Anterior cingulate cortex (tissue), 58 donors: Measurements from ENCODE around the gene HYAL3.
"Not testable (repeated sequence)": the region's sequence is repeated elsewhere in the genome, so short reads cannot be mapped to it uniquely, and the experiment has no call there.

Experiments used
- DNase-seq, 58 donors: peaks; one replicate each; lab custom pipeline; 2025; lab: John Stamatoyannopoulos, UW

The HYAL3 gene

DNA sequence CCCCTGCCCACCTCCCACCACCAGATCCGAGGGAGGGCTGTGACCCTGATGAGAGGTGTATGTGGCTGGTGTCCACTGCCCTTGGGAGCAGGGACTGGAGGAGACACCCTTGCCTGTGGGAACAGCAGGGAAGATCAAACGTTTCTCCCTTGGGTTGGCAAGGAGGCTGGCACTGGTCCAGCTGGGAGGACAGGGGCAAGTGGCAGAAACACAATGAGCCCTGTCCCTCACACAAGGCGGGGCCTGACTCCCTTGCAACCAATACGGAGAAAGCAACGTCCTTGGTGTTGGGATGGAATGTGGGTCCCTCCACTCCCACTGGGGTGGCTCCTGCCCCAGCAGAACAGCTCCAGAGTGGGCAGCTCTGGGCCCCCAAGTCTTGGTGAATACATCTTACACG lies 18.1 kb upstream of the HYAL3 start:
- DNase-seq: peak in 1 of 58 donors; percentile 25

DNA sequence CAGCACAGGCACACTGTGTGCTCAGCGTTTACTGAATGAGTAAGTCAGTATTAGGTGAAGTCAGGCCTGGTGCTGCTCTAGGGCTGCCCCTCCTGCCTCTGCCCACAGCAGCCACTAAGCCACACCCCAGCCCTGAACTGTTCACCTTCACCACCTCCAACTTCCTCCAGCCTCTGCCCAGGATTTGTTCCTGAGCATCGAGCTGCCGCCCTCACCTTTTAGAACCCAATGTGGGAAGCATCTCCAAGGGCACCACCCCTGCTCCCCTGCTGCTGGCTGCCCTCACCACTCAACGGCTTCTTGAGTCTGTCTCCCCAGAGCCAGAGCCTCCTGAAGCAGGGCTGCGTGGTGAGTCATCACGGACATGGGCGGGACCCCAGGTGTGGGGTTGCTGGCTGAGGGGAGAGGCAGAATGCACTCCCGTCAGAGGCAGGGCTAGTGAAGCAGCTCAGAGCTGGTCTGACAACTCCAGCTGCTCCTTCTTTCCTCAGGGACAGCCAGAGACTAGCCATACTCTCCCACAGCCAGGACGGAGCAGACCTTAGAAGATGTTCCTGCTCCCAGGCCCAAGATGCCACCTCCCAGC lies 17.5 kb upstream of the HYAL3 start:
- no peak for DNase-seq

DNA sequence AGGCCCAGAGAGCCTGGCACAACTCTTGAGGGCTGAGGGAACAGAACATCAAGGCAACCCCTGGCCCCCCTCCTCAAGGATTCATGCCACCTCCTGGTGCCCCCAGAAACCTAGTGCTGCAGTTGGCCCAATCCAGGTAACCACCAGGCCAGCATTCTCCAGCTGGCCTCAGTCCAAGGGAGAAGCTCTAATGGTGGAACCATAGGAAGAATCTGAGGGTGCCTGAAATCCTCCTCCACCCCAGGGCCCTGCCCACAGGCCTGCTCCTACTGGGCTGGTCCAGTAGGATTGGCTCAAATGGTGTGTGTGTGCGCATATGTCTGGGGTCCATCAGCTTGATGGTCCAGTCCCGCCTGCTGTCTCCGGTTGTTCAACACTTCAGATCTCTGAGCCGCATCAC lies 15.6 kb upstream of the HYAL3 start:
- no peak for DNase-seq

DNA sequence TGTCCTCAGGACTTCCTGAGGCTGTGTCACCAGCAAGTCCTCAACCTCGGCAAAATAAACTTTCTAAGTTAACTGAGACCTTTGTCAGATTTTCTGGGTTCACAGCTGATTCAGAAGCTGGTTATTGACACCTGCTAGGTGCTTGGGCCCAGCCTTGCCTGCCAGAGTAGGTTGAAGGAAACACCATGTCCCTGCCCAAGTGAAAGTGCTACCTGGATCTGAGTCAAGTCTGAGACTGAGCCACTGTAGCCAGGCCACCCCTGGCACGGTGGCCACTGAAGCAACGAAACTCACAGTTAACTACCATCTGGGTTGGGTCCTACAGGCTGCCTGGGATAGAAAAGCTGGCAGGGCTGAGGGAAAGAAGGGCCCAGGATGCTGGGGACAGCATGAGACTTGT lies 15.1 kb upstream of the HYAL3 start:
- no peak for DNase-seq

DNA sequence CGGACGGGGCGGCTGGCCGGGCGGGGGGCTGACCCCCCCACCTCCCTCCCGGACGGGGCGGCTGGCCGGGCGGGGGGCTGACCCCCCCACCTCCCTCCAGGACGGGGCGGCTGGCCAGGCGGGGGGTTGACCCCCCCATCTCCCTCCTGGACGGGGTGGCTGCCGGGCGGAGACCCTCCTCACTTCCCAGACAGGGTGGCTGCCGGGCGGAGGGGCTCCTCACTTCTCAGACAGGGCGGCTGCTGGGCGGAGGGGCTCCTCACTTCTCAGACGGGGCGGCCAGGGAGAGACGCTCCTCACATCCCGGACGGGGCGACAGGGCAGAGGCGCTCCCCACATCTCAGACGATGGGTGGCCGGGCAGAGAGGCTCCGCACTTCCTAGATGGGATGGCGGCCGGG lies 12.8 kb upstream of the HYAL3 start:
- DNase-seq: not testable (repeated sequence)

DNA sequence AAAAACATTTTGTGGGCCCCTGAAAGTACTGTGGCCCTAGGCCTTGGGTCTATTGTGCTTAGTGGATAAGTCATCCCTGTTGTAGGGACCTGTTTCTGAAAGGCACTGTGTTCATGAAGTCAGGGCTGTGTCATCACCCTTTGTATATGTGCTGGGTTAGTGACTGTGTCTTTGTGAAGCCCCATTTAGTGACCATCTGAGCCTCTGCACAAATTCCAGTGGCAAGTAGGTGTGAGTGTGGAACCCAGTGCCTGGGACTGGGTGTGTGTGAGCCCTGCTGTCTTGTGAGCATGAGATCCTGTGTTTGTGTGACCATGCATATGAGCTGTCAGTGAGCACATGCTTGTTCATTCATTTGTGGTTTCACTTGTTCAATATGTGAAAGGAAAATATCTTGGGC lies 5.4 kb upstream of the HYAL3 start:
- no peak for DNase-seq

DNA sequence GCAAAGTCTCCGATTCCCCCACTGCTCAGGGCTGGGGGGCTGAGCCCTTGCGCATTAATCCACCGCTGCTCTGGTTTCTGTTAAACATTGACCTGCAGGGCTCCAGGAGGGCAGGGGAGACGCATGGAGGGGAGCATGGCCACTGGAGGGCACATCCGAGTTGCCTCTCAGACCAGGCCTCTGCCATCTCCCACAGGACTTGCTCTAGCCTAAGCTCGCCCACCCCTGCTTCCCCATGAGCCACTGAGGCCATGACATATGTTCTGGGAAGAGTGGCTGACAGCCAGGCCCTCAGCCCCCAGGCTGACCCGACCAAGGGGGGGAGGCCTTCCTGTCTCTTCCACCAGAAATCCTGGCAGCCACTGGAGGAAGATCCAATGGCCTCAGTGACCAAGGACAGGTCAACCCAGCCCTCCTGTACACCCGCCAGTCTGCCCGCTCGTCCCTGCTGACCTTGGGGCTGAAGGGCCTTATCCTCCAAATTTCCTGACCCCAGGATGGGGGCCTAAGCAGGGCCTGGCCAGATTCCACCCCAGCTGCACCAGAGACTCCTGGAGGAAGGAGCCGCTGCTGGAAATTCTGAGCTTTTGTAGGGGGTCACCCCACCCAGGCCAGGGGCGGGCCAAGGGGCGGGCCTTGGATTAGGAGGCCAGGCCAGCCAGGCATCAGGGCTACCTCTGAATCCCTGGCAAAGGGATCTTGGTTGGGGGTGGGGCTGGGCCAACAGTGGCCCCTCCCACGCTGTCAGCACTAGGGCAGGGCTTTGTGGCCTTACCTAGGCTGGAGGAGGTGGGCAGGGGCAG lies 4.0 kb upstream of the HYAL3 start, which contains the start of gene HYAL1:
TSS of gene HYAL1 (minus strand) at position 562 of the 803 bp plus-strand sequence. CDS start 618 bp downstream, outside the sequence.
- DNase-seq: no peak

DNA sequence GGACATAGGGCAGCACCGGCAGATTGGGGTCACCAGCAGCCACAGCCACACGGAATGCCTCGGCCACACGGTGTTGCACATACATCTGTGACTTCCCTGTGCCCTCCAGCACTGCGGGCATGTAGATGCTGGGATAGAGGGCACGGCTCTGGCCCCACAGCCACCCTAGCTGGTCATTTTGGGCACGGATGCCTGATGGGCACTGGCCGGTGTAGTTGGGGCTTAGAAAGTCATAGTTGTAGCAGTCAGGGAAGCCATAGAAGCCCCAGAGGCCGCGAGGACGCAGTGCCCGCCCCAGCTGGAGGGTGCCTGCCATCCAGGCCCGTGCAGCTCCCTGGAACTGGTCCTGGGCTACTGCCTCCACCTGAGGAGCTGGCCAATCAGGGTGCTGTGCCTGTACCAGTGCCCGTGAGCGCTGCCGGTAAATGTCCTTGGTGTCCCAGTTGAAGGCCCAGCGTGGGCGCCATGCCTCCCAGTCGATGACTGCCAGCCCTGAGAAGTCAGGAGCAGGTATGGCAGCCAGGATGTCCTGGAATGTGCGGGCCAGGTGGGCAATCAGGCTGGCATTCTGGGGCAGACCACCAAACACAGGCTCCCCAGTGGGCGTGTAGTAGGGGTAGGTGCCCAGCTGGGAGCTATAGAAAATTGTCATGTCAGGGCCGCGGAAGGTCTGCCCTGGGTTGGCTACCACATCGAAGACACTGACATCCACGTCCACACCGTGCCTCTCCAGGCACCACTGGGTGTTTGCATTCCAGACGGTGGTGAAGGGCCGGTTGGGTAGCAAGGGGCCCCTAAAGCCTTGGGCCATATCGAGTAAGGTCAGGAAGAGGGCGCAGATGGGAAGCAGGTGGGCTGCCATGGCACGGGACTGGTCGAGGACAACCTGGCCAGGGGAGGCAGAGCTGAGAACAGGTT lies 3.1 kb upstream of the HYAL3 start:
- no peak for DNase-seq

DNA sequence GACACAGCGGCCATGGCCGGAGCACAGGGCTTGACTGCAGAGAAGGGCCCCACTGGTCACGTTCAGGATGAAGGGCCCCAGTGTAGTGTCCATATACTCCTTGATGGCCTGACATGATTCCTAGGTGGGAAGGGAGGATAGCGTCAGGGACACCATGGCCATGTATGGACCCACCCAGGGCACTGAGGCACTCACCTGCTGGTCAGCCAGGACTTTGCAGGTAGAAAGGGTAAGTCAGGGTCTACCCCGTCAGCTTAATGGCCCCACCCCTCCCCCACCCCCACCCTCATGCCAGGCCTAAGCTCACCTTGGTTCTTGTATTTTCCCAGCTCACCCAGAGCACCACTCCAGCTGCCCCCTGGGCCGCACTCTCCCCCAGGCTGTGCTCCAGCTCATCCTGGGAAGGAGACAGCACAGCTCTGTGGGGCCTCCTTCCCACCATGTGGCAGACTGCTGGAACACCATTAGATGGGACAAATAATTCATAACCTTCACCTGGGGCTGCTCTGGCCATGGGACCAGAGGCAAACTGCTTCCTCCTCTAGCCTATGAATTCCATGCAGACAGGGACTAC lies 1.6 kb upstream of the HYAL3 start:
- DNase-seq: no peak

DNA sequence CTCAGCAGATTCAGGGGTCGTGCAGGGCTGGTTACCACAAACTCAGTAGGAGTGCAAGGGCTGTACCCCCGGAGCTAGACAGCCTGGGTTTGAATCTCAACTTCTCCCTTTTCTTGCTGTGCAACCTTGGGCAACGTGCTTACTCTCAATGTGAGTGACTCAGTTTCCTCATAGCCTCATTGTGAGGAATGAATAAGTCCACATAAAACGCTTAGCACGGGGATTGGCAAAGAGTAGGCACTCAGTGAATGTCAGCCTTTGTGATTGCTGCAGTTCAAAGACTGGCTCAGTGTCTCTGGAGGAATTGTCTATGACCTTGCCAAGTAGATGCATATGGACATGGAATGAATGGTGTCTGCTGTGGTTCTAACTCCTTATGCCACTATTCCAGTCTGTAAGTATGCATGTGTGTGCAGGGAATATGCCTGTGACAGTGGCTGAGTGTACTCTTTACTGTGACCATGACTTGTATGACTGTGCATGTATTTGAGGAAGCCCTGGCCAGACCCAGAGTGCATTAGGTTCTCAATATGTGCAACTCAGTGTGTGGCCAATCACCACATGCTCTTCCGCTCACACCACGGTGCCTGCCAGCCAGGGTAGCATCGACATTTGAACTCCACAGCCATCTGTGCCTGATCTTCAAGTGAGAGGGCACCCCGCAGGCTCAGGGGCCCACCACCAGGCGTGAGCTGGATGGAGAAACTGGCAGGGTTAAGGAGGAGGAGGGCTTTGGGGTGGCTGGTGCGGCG lies 900 bp upstream of the HYAL3 start:
- peak in 32 of 58 donors; percentile 30 to 84 (median 68) for DNase-seq

DNA sequence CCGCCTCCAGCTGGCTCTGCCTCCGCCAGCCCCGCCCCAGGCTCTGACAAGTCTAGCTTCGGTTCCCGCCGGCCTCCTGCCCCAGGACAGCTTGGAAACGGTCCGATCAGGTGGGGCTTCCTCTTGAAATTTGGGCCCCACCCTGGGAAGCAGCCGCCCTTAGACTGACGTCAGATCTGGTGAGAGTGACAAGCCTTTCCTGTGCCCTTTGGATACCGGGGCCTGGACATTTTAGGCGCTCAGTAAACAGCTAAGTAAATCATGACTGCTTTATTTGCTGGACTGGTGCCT lies 378 bp upstream of the HYAL3 start:
- DNase-seq: no peak

DNA sequence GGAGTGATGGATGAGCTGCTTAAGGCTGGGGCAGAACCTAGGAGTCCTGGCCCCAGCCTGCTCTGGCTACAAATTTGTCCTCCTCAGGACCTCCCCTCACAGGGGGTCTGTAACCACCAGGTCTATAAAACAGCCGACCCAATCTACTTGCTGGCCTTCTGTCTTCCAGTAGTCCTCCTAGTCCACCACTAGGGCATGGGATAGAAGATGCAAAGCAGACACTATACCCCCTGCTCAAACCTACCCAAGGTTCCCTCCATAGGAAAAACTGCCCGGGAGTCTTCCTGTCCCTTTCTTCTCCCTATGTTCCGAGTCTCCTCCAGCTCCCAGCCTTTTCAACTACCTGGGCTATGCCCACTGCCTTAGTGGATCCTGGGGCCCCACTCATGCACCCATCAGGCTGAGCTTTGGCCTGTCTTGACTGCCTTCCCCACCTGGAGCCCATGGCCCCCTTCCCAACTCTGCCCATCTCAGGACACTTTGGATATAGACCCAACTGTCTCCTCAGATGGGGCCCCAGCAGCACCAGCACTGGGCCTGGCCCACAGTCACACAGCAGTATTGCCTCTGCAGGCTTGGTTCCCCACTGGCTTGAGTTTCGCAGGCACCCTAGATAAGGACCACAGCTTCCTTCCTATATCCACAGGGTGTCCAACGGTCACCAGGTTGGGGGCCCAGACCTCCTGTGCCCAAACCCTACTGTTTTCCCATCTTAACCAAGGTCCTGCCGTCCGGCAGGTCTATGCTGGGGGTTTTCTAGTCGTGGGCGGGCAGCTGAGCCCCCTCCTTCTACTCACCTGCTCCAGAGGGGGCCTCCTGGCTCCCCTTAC lies 1.1 kb downstream of the HYAL3 start:
- no peak for DNase-seq

DNA sequence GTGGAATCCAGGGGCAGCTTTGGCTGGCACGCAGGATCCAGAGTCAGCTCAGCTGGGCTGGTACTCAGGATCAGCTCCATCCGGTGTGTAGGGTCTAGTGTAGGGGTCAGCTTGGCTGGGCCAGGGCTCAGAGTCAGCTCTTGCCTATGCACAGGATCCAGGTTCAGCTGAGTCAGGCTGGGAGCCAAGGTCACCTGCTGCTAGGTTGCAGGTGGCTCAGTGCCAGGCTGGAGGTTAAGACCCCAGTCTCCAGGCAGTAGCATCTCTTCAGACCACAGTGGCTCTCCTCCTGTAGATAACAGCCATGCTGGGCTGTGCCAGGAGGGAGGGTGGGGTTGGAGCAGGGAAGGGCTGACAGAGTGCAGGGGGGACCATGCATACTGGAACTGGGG lies 1.8 kb downstream of the HYAL3 start:
- no peak for DNase-seq

DNA sequence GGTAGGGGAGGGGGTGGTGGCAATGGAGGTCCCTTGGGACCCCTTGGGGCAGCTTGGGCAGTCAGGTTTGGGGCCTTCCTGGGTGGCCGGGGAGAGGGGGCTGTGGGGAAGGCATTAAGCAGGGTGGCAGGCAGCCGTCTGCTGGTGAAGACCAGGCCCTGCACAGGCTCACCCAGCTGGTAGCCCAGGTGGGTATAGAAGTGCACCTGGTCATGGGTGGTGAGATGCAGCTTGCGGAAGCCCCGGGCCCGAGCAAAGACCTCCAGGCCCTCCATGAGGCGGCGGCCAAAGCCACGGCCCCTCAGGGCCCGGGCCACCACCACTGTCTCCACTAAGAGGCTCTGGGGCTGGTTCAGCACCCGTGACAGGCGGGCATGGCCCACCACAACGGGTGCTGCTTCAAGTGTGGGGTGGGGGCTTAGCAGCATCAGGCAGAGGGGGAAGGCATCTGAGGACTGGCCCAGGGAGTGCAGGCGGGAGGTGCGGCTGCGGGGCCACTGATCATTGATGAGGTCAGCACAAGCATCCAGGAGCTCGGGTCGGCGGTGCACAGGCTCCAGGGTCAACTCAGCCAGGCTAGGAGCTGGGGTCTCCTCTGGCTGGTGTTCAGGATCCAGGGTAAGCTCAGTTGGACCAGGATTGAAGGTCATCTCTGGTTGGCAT lies 2.4 kb downstream of the HYAL3 start:
- DNase-seq: no peak

DNA sequence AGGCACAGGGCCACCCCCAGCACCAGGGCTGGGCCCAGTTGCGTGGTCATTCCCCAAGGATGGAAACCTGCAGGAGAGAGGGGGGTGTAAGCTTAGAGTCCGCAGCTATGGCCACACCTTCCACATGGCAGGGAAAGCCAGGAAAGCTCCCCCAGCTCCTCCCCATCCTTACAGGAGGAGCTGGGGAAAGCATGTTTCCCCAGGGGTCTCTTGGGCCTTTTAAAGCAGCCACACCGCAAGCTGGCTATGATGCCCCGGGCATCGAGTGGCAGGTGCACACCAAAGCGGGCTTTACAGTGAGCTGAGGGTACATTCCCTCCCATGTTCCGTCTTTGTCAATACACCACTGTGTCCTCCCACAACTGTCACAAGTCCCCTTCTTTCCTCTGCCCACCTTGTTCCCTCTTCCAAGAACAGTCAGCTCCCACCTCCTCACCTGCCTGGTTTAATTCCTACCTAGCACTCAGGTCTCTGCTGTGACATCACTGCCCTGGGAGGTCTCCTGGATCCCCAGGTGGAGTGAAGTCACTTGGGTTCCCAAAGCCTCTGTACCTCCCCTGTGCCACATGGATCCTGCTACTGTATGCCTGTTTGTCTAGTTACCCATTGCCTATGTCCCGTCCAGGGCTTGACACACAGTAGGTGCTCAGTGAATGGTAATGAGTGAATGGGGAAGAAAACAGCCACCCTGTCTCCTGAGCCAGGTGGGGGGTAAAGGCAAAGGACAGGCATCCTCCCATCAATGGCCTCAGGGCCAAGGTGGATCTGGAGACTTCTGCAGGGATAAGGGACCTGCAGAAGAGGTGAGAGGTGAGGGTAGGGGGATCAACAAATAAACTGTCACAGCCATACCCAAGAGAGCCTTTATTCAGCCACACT lies 3.4 kb downstream of the HYAL3 start:
- DNase-seq: no peak

DNA sequence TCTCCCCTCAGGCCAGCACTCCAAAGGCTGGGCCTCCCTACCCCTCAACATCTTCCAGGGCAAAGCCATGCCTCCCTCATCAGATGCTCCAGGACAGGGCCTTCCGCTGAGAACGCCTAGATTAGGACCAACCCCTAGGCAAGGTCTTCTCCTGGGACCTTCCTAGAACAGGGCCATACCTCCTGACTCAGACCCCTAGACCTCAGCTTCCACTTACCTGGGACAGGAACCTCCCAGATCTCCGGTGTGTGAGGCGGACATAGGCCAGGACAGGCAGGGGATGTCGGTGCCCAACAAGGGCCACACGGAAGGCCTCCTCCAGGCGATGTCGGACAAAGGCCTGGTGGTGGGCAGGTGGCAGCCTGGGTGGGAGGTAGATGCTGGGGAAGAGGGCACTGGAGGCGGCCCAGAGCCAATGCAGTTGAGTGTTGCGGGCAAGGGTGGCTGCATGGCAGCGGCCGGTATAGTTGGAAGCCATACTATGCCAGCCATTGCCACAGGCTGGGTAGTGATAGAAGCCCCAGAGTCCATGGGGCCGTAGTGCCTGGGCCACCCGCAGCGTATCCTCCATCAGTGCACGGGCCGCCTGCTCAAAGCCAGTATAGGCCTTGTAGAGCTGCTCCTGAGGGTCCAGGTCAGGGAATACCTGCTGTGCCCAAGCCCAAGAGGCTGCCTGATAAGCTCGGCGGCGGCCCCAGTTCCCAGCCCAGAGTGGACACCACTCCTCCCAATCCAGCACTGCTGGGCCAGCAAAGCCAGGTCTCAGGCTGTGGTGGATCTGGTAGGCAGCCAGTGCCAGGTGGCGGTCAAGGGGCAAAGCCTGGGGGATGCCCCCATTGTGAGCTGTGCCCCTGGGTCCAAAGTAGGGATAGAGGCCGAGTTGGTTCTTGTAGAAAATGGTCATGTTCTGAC lies 4.5 kb downstream of the HYAL3 start:
- DNase-seq: no peak

DNA sequence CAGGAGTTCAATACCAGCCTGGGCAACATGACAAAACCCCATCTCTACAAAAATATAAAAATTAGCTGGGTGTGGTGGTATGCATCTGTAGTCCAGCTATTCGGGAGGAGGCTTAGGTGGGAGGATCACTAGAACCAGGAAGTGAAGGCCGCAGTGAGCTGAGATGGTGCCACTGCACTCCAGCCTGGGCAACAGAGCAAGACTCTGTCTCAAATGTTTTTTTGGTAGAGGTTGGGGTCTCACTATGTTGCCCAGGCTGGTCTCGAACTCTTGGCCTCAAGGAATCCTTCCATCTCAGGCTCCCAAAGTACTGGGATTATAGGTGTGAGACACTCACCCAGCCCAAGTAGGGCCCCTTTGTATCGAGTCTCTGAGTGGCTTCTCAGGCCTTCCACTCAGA lies 5.1 kb downstream of the HYAL3 start:
- no peak for DNase-seq
